ENCODE results near the gene VAX1. TPM values are rescaled to one million over a fixed set of nuclear protein-coding genes. Genes with fewer than 3 reads are reported as not detected.
"Not testable (repeated sequence)": the region's sequence is repeated elsewhere in the genome, so short reads cannot be mapped to it uniquely, and the experiment has no call there.

VAX1 gene
- not detected for polyA plus RNA-seq (ENCODE audit: insufficient read length)

GRCh38 chr10:117137911-117138642 is at the start of gene VAX1:
Gene VAX1, minus strand, starts transcription at chr10:117138270. Its CDS starts 214 bp downstream, at chr10:117138056.
- no peak for DNase-seq

DNA sequence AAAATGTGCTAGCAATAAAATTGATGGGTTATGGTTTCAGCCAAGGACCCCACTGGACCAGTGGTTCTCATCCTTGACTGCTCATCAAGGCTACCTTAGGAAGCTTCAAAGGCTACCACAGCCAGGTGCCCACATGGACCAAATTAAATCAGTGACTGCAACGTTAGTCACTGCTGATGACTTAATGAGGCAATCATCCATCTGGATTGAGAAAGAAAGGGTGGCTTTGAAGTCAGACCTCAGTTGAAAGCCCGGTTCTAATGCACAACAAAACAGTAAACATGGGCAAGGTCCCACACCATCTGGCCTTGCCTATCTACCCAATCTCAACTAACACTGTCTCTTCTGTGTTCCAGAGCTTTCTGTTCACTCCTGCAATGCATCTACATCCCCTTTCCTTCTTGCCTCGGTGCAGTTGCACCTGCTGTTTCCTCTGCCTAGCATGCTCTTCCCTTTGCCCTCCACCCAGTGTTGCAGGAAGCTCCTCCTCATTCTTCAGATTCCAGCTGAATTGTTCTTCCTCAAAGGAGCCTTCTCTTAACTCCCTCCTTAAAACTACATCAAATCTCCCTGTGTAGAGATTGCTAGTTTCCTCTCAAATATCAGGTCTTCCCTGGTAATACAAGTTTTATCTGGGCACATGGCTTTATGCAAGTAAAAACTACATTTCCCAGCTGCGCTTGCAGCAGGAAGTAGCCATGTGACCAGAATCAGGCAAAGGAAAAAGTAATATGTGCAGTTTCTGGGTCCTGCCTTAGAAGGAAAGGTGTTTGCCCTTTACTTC is 49.0 kb upstream of the VAX1 start:
- no peak for DNase-seq

GRCh38 chr10:117185817-117186216 is 47.7 kb upstream of the VAX1 start:
- not testable (repeated sequence) for DNase-seq

- no peak for DNase-seq
Observed at GRCh38 chr10:117184821-117185220, 46.8 kb upstream of the VAX1 start.

DNA sequence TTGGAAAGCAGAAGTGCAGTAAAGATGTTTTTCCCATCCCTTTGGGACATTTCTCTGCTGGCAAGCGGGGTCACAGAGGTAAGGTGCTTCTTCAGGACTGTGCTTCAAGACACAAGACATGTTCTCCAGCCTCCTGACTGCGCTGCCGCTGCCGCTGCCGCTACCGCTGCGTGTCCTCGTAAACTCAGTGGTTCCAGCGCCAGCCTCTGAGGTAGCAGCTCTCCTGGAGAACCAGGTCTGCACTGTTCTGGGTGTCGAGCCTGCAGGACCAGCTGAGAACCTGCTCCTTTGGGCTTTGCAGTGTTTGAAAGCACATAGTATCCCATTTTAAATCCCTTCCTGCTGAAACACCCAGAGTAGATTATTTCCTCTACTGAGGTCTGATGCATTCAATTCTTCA is 46.2 kb upstream of the VAX1 start:
- DNase-seq: no peak

DNA sequence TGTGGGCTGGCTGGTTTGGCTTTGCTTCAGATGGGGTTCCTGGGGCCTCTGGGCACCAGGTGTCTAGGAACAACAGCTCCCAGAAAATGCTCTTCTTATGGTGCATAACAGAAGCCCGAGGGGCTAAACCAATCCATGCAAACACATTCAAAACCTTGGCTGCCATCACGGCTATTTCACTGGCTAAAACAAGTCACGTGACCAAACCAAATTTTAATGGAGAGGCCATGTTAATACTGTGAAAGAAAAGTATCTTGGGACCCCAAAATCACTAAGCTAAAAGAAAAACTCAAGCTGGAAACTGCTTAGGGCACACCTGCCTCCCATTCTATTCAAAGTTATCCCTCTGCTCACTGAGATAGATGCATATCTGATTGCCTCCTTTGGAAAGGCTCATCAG is 40.1 kb upstream of the VAX1 start:
- DNase-seq: no peak

DNA sequence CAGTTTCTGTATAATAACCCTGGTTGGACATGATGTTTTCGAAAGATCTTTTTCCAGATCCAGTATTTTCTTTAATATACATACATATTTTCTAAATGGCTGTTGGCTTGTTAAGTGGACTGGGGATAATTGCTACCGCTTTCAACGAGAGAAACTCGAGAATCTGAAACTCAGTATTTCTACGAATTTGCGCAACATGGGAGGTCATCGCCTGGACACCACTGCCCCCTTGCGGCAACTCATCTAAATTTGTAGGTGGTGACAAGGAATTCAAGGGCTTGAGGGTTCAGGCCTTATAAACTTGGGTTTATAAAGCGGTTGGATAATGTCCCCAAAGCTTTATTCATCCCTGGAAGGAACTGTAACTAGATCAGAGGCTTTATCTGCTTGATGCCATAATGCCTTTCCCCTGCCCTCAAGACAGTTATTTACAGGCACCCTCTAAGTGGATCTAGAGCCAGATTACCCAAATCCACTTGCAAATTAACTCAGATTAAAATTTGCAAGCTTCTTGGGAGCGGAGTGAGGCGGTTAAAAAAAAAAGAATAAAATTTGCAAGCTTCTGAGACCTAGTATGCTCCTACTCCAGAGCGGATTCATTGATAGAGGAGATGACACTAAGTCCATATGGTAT is 37.9 kb upstream of the VAX1 start:
- peak; percentile 74 for DNase-seq

DNA sequence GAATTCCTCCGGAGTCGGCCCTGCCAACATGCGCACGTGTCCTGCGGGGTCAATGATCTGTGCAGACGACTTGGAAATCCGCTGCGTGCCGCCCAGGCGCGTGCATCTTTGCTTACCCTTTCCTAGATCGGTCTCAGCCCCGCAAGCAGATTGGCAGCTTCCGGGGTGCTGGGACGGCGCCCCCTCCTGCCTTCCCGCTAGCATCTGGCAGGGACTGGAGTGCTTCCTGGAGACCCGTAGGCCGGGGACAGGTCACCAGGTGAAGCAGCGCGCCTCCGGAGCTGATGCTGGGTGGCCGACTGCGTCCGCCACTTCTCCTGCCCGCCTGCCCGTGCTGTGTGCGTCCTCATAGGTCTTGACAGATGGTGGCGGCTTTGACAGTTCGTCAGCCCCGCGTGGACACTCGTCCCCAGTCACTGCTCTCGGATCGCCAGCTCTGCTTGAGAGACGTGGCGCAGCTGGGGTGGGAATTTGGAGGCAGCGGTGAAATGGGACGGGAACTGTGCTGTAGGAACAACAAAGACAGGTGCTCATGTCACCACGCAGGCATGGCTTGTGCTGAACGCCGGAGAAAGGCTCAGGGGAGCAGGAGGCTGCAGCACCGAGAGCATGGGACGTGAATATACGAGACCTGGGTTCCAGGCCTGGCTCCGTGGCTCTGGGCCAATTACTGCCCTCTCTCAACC is 37.3 kb upstream of the VAX1 start:
- DNase-seq: no peak

- DNase-seq: peak; percentile 69
Observed at GRCh38 chr10:117174439-117175214, 36.6 kb upstream of the VAX1 start.

- no peak for DNase-seq
Observed at GRCh38 chr10:117170244-117170643, 32.2 kb upstream of the VAX1 start.

DNA sequence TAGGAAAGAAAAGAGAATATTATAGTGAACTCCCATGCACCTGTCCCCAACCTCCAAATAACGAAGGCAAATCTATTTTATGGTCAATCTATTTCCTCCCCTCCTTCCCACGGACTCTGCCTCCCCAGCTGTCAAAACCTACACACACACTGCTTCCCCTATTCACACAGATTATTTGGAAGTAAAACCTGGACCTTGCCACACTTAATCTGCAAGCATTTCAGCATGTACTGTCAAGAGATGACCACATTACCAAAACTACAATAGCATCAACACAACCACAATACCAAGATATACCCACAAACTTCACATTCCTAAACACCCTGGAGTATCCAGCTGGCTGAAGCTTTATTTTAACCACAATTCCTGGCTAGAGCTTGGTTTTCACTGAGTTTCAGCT is 31.4 kb upstream of the VAX1 start:
- DNase-seq: no peak

DNA sequence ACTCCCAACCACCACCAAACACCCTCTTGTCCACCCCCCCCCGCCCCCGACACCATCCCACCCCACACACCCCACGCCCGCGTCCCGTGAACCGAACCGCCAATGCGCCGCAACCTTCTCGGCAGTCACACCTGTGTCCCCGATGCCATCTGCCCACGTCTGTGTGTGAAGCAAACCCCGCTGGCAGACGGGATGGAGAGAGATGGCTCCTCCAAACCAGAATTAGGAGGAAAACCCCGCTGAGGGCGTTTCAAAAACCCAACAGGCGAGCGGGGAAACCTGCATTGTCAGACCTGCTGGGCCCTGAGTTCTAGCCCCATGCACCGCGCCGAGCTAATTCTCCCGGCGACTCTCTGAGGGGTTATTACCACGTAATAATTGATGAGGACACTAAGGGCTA is 30.7 kb upstream of the VAX1 start:
- no peak for DNase-seq

DNA sequence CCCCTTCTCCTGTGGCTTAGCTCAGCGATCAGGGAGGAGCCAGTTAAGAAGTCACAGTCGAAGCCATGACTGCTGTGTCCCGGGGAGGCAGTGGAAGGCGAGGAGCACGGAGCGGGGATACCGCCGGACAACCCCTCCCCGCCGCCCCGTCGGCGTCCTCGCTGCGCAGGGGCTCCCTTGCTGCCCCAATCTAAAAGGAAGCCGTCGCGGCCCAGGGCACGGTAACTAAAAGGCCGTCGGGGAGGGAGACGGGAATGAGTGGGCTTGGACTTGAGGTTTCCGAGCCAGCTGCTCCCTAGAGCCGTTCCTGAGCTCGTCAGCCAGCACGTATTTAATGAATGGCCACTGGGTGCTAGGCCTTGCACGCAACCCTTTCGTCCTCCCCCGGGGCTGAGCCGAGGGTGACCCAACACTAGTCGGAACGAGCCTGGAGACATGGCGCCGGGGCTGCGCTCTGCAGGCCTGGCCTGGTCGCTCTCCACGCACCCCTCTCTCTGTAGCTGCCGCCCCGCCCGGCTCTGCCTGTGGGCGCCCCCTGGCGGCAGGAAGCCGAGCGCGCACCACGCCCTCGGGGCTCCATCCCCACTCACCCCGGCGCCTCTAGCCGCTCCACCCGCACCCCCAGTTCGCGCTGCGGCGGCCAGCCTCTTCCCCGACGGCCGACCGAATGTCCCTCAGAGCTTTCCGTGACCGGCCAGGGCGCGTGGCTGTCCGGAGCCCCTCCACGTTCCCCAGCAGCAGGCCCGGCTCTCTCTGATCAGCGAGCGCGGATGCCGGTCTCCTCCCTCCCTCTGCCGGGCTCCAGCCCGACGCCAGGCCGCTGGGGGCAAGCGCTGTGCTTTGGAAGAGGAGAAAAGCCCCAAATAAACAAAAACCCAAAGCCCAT is 30.0 kb upstream of the VAX1 start:
- peak; percentile 49 for DNase-seq

DNA sequence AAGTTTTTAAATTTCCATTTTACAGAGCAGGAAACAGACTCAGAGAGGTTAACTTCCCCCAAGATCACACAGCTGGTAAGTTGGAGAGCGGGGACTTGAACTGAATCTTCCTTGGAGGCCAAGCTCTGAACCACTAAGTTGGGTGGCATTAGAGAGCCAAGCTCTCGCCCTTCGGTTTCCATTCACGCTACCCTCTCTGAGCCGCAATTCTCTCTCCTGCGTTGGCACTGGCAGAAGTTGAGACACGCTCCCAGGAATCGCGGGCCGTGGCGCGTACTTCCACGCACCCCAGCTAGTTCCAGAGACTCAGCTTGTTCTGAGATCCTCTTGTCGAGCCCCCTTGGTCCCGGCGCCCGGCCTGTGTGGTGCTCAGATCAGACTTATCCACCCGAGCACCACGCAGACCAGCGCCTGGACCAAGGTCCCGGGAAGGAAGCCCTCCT is 29.3 kb upstream of the VAX1 start:
- DNase-seq: no peak

DNA sequence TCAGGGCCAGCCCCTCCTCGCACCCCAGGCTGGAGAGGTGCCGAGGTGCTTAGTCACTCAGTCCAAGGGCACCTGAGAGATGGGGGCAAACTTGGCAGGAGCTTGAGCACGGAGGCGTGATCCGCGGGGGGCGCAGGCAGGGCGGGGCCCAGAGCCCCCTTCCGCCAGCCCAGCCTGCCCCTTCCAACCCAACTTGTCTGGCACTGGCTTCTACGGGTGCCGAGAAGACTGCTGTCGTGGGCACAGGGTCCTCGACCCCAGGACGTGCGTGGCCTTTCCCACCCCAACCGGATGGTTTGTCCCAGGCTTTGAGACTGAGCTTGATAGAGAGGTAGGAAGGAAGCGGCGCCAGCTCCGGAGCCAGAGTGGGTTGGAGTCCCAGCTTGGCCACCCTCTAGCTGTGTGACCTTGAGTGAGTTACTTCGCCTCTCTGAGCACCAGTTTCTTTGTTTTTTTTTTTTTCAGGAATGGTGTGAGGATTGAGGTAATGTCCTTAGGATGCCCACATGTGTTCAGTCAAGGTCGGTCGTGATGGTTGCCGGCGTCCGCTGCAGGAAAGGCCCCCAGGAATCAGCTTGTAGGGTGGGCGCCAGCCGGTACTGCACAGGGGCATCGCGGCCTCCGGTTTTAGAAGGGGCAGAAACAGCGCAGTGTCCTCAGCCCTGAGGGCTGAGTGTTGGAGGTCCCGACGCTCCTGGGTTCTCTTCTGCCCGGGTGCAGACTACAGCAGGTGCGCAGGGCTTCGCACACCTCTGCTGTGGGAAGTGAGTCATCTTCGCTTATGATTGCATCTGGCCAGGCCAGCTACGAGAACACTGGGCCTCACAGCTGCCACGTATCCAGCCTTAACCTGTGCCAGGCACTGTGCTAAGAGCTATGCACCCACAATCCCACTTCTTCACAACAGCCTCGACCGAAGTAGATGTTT is 28.6 kb upstream of the VAX1 start:
- no peak for DNase-seq

- no peak for DNase-seq
Observed at GRCh38 chr10:117165538-117166417, 27.7 kb upstream of the VAX1 start.

DNA sequence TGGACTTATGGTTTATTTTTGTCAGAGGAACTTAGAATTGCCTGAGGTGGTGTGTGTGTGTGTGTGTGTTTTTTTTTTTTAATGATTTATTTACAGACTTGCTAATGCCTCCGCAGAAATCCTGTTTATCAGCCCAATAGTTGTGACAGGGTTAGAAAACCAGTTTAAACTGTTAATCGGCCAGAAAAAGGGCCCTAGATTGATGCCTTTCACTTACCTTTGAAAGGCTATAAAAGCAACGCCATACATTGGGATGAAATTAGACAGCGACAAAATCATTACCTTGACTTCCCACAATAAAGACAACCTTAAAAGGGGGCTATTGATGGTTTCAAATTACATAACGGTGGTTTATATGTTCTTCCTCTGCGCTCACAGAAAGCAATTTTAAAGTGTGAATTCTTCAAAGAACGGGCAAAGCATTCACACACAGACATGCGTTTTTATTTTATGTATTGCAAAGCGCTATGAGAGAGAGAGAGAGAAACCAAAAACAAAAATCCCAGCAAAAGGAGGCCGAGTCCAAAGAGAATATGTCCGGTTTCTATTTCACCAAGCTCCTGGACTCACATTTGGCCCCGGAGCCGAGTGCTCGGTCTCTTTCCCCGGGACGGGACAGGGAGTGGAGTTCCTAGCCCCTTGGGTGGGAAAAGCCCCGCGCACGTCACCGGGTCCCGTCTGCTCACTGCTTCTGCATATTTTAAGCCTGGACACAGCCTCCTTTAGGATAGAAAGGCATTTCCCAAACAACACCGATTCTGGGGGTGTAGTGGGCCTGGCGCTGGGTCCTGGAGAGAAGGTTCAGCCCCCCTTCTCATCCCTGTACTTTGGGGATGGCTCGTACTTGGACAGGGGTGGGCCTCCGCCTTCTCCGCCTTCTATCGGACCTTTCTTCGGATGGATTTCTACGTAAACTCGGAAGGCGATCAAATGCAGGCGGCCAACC is 26.8 kb upstream of the VAX1 start:
- no peak for DNase-seq
